K562 (cell line): ENCODE data around the gene CDR2L. TPM values are rescaled to one million over a fixed set of nuclear protein-coding genes. Genes with fewer than 3 reads are reported as not detected.
A peak's percentile ranks its signal among the peaks of the same experiment; 100 is the strongest.

Experiments used
- ATAC-seq: fragments of 200-7000 bp; cut with Tn5 transposase; 3 replicates; pipeline ENCODE4 v1.9.1; 2020; ENCODE audit warnings: moderate library complexity
- BruUV-seq: library from RNA; stranded (reverse); fragments of 400-500 nt; replicated peaks from 2 replicates; lab custom pipeline; 2021; lab: Mats Ljungman, UMichigan
- CTCF ChIA-PET: fragments of 300-600 bp; formaldehyde crosslinking; extraction: SDS; loops from one replicate; lab custom pipeline; 2021; ENCODE audit warnings: low intra/inter-chr PET ratio; lab: Yijun Ruan, JAX
- POLR2A ChIA-PET: fragments of 300-600, 350-650 bp; sonication (Branson Sonifier 250); formaldehyde crosslinking; extraction: SDS; loops from one replicate; lab custom pipeline; 2021; ENCODE audit warnings: antibody characterized with exemption, inconsistent platforms; lab: Yijun Ruan, JAX
- DNase-seq, 4 experiments: peaks; one replicate each; pipeline versions ENCODE4 v3.0.0 to v3.0.0-alpha.2; 2011 to 2018; ENCODE audit warnings: low spot score in 3 of 4, mixed read lengths in 3 of 4; ENCODE audit errors: extremely low read depth in 1 of 4
- FAIRE-seq: peaks from 2 replicates; lab custom pipeline; 2011; peaks lifted over from hg19 to GRCh38; lab: Jason Lieb, UNC
- H2AFZ ChIP-seq: 2 replicates; pipeline ENCODE4 v1.6.0; 2011; ENCODE audit warnings: low read depth, low read length, control low read depth, inconsistent platforms
- H3K27ac ChIP-seq: fragments of 200-600 bp; 3 replicates; pipeline ENCODE4 v1.8.0; 2011; ENCODE audit warnings: low read depth, mild to moderate bottlenecking, control low read depth, inconsistent platforms, low read length, moderate library complexity, mixed read lengths; ENCODE audit errors: extremely low read depth
- H3K27me3 ChIP-seq, 2 experiments: fragments of 300-600 bp in 1 of 2; 2 replicates in 1 of 2; 3 replicates in 1 of 2; pipeline versions ENCODE4 v1.6.0 to v1.8.0; 2011; ENCODE audit warnings: inconsistent platforms in 2 of 2, low read length in 2 of 2, mild to moderate bottlenecking in 1 of 2, mixed read lengths in 1 of 2, moderate library complexity in 1 of 2; ENCODE audit not compliant: control insufficient read depth in 2 of 2, insufficient read depth in 2 of 2
- H3K36me3 ChIP-seq: fragments of 300-600 bp; 3 replicates; pipeline ENCODE4 v1.8.0; 2011; ENCODE audit warnings: mild to moderate bottlenecking, low read length, inconsistent platforms; ENCODE audit not compliant: control insufficient read depth, insufficient read depth
- H3K4me1 ChIP-seq, 2 experiments: fragments of 200-600 bp in 1 of 2; replicated peaks in 1 of 2; 2 replicates in 1 of 2; 3 replicates in 1 of 2; pipeline versions ENCODE4 v1.5.1 to v1.8.0; 2011; ENCODE audit warnings: inconsistent platforms in 2 of 2, low read length in 2 of 2, mild to moderate bottlenecking in 1 of 2, mixed read lengths in 1 of 2, moderate library complexity in 1 of 2; ENCODE audit not compliant: control insufficient read depth in 2 of 2, insufficient read depth in 2 of 2
- H3K4me2 ChIP-seq: 2 replicates; pipeline ENCODE4 v1.6.1; 2011; ENCODE audit warnings: low read length, control low read depth, inconsistent platforms, mixed read lengths; ENCODE audit not compliant: insufficient read depth
- H3K4me3 ChIP-seq: fragments of 200-600 bp; sonication (generic), shearing (Covaris generic); 2 replicates; pipeline ENCODE4 v1.5.1; 2016; ENCODE audit warnings: control low read depth, inconsistent platforms
- H3K79me2 ChIP-seq: fragments of 200-600 bp; 3 replicates; pipeline ENCODE4 v1.8.0; 2011; ENCODE audit warnings: low read length, inconsistent platforms; ENCODE audit not compliant: control insufficient read depth, insufficient read depth
- H3K9ac ChIP-seq, 2 experiments: 2 replicates each; pipeline versions ENCODE4 v1.6.0 to v1.6.1; 2011; ENCODE audit warnings: low read depth in 2 of 2, low read length in 2 of 2, control low read depth in 1 of 2, inconsistent platforms in 1 of 2, mild to moderate bottlenecking in 1 of 2, mixed read lengths in 1 of 2; ENCODE audit not compliant: insufficient read depth in 1 of 2
- H3K9me1 ChIP-seq: one replicate; pipeline ENCODE4 v1.6.0; 2011; ENCODE audit warnings: inconsistent platforms, mild to moderate bottlenecking, low read length, moderate library complexity; ENCODE audit not compliant: control insufficient read depth, insufficient read depth
- H3K9me3 ChIP-seq: replicated peaks from 2 replicates; pipeline ENCODE4 v1.5.1; 2011; ENCODE audit warnings: low read depth, low read length, inconsistent platforms; ENCODE audit not compliant: control insufficient read depth, insufficient read depth
- H4K20me1 ChIP-seq: replicated peaks from 2 replicates; pipeline ENCODE4 v1.6.1; 2011; ENCODE audit warnings: low read length, inconsistent platforms, mixed read lengths; ENCODE audit not compliant: control insufficient read depth, insufficient read depth
- CCNT2 ChIP-seq: IDR thresholded peaks from 2 replicates; pipeline ENCODE4 v1.6.1; 2011; ENCODE audit warnings: borderline replicate concordance, low read depth, mild to moderate bottlenecking, moderate library complexity, mixed read lengths, low read length; ENCODE audit not compliant: insufficient read length; ENCODE audit errors: extremely low read depth
- GTF2E2 ChIP-seq: fragments of 200-800 bp; sonication (Bioruptor generic); IDR thresholded peaks from 2 replicates; pipeline ENCODE4 v1.6.1; 2016; ENCODE audit warnings: missing genetic modification characterization, missing compliant biosample characterization
- KAT7 ChIP-seq: sonication (generic); formaldehyde crosslinking; IDR thresholded peaks from 2 replicates; pipeline ENCODE4 v1.8.0; 2022; ENCODE audit warnings: missing genetic modification reagents, mild to moderate bottlenecking, borderline replicate concordance
- KDM1A ChIP-seq, 2 experiments: fragments of 450-650 bp; IDR thresholded peaks; 2 replicates each; pipeline ENCODE4 v1.6.1; 2016; ENCODE audit warnings: mild to moderate bottlenecking in 2 of 2
- KDM2B ChIP-seq: fragments of 250-450 bp; sonication (Bioruptor Pico); IDR thresholded peaks from 2 replicates; pipeline ENCODE4 v1.8.0; 2021; ENCODE audit warnings: mild to moderate bottlenecking, moderate library complexity
- MEIS2 ChIP-seq: fragments of 450-650 bp; IDR thresholded peaks from 2 replicates; pipeline ENCODE4 v1.6.1; 2014; ENCODE audit warnings: mild to moderate bottlenecking; ENCODE audit not compliant: partially characterized antibody
- NFIC ChIP-seq: fragments of 450-650 bp; IDR thresholded peaks from 2 replicates; pipeline ENCODE4 v1.6.1; 2017; ENCODE audit warnings: mild to moderate bottlenecking, inconsistent platforms
- NR1H2 ChIP-seq: sonication (generic); formaldehyde crosslinking; IDR thresholded peaks from 2 replicates; pipeline ENCODE4 v1.4.0; 2020; ENCODE audit warnings: mild to moderate bottlenecking, missing genetic modification reagents
- SLC30A9 ChIP-seq: fragments of 250-450 bp; sonication (Bioruptor Pico); IDR thresholded peaks from 2 replicates; pipeline ENCODE4 v1.8.0; 2022; ENCODE audit warnings: mild to moderate bottlenecking, moderate library complexity
- SREBF2 ChIP-seq: sonication (generic); formaldehyde crosslinking; IDR thresholded peaks from 2 replicates; pipeline ENCODE4 v1.4.0; 2020; ENCODE audit warnings: mild to moderate bottlenecking, missing genetic modification reagents
- TAF1 ChIP-seq: IDR thresholded peaks from 2 replicates; pipeline ENCODE4 v1.6.1; 2011; ENCODE audit warnings: mild to moderate bottlenecking, low read length, moderate library complexity; ENCODE audit not compliant: insufficient read depth, control insufficient read depth, severe bottlenecking; ENCODE audit errors: extremely low read depth
- TGIF2 ChIP-seq: sonication (generic); formaldehyde crosslinking; IDR thresholded peaks from 2 replicates; pipeline ENCODE4 v1.8.1; 2022; ENCODE audit warnings: mild to moderate bottlenecking, missing genetic modification reagents, moderate library complexity
- TOE1 ChIP-seq, 2 experiments: fragments of 450-650 bp in 1 of 2; sonication (generic) in 1 of 2; formaldehyde crosslinking in 1 of 2; IDR thresholded peaks; 2 replicates each; pipeline versions ENCODE4 v1.7.1 to v1.8.0; 2016 to 2022; ENCODE audit warnings: borderline replicate concordance in 2 of 2, mild to moderate bottlenecking in 2 of 2, antibody characterized with exemption in 1 of 2, inconsistent platforms in 1 of 2, low read depth in 1 of 2, missing genetic modification reagents in 1 of 2, moderate library complexity in 1 of 2
- ZNF699 ChIP-seq: fragments of 250-450 bp; sonication (Bioruptor Pico); IDR thresholded peaks from 2 replicates; pipeline ENCODE4 v1.8.0; 2021; ENCODE audit warnings: mild to moderate bottlenecking, moderate library complexity; ENCODE audit not compliant: insufficient replicate concordance
- WGBS: fragments of 100-300 bp; shearing (Covaris generic); methylation state at CpG from one replicate; pipeline ENCODE4 v1.1.6; 2016; ENCODE audit warnings: low coverage, mixed read lengths; ENCODE audit not compliant: insufficient coverage; ENCODE audit errors: missing lambda C conversion rate; 5-methylcytosine and 5-hydroxymethylcytosine counted together
- in situ Hi-C: fragments of 300-500 bp; cut with MboI; formaldehyde crosslinking; loops from 4 replicates; pipeline ENCODE4 v1.15.0; 2018; ENCODE audit warnings: inconsistent platforms, mixed read lengths
- intact Hi-C: fragments of 100-400 bp; cut with micrococcal nuclease; formaldehyde crosslinking; loops from 2 replicates; pipeline ENCODE4 v1.14.2; 2022
- polyA plus RNA-seq, 8 experiments: library from polyadenylated mRNA; depleted of rRNA in 4 of 8; stranded (reverse) in 5 of 8; unstranded in 3 of 8; fragments of >200 nt; fragmentation: Nextera tagmentation in 2 of 8; fragmentation: Illumina TruSeq in 1 of 8; extraction: Ambion mirVana in 2 of 8; extraction: Trizol in 1 of 8; gene quantifications; 2 replicates each; pipeline versions ENCODE4 v1.2.1 to v1.2.3, GENCODE V29; 2011 to 2014; ENCODE audit warnings: inconsistent platforms in 1 of 8, missing spikeins in 1 of 8
- total RNA-seq, 7 experiments: library from RNA; depleted of rRNA in 6 of 7; stranded (reverse); fragments of >200 nt in 6 of 7; fragmentation: Illumina TruSeq in 2 of 7; extraction: Trizol in 2 of 7; gene quantifications; 2 replicates each; pipeline versions ENCODE4 v1.2.1 to v1.2.3, GENCODE V29; 2011 to 2021; ENCODE audit warnings: low replicate concordance in 1 of 7
- TF ChIP-seq, protein P1 (sequence below): fragments of 450-650 bp; IDR thresholded peaks from 2 replicates; pipeline ENCODE4 v1.6.1; 2018; ENCODE audit not compliant: partially characterized antibody

CDR2L gene
- total and polyA plus RNA-seq, 9 of the 15 experiments (the other 6 are each of a cell fraction or from before 2014, with no cell fraction given): 2.7 to 16.0 (median 7.3) TPM

DNA sequence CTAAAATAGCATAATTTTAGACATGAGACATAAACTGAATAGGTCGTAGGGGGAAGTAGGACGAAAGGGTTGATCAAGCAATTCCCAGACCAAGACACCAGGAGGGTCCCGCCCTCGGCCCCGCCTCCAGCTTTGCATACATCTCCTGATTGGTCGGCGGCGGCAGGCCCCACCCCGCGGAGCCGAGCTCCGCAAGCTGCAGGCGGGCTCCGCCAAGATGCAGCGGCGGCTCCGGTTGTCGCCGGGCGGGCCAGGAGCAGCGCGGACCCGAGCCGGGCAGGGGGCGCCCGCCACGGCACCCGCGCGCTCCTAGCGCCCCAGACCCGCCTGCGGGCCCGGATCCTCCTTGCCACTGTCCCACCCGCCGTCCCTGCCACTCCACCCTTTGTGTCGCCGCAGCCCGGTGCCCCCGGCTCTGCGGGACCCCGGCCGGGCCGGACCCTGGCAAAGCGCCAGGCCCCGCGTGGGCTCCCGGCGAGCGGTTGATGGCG lies at the start of gene CDR2L (continued):
- peak; percentile 55 for TF ChIP-seq TAF1
- 0 out of 2 replicates have a peak, but pooled peaks have one; percentile 7 for TF ChIP-seq GTF2E2 (tag)
- TF ChIP-seq NFIC: peak; percentile 87
- no peak for TF ChIP-seq MEIS2
- TF ChIP-seq ZNF699 (CRISPR knock-in tag): no peak
- peak; percentile 94; the same call in 1 of the 2 replicates for TF ChIP-seq KDM2B (CRISPR knock-in tag)
- TF ChIP-seq SREBF2: no peak
- no peak for TF ChIP-seq KAT7 (CRISPR knock-in tag)
- no peak for TF ChIP-seq SLC30A9 (CRISPR knock-in tag)
- peak; percentile 65 for TF ChIP-seq CCNT2
- TF ChIP-seq KDM1A (IDR thresholded peaks at IDR 0.05): no peak

DNA sequence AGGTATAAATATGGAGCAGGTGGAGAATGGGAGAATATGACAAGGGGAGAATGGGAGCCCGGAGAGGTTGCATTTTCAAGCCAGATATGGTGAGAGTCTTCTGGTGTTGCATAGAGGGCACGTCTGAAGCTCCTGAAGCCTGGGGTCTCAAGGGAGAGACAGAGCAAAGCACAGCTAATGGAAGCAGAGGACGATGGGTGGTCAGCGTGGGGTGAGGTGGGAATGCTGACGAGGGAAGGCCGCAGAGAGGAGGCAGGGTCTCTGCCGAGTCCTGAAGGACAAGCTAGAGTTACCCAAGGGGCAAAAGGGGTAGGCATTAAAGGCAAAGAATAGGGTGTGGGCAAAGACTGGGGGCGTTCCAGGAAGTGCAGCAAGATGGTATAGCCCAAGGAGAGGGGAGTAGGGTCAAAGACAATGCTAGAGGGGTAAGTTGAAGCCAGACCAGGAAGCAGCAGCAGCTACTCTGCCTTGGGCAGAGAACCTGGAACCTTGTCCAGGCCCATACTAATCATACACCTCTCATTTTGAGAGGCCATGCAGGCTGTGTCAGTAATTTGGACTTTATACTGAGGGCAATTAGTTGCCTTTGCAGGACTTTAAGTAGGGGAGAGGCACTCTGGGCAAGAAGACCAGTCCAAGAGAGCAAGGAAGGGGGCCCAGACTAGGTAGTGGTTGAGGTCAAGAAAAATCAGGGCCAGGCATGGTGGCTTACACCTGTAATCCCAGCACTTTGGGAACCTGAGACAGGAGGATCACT lies 49.1 kb upstream of the CDR2L start:
- in situ Hi-C loops: no loop called here

More for the DNA sequence above, 49.1 kb upstream of the CDR2L start:
- DNase-seq: no peak
- Histone ChIP-seq H3K79me2 (no peaks in the 10 kb centered on the region), H3K4me2 (no peak overlapping the region), H3K9me3 (no peaks in the 10 kb centered on the region), H3K9me1 (no peaks in the 10 kb centered on the region), H3K9ac (no peak overlapping the region), H3K4me3 (no peak overlapping the region), H3K27me3 (peaks cover 18 to 43% of the 10 kb centered on the region in 2 experiments), H4K20me1 (0 out of 2 replicates have a peak, but pooled peaks cover 4% of the 10 kb centered on the region), H3K4me1 (peaks cover 4 to 22% of the 10 kb centered on the region in 2 experiments; a peak in 4 of 5 replicates), H3K27ac (no peak overlapping the region), H2AFZ (no peak overlapping the region), H3K36me3 (no peaks in the 10 kb centered on the region)
- FAIRE-seq: no peak
- no peak for TF ChIP-seq TGIF2
- TF ChIP-seq, protein P1, sequence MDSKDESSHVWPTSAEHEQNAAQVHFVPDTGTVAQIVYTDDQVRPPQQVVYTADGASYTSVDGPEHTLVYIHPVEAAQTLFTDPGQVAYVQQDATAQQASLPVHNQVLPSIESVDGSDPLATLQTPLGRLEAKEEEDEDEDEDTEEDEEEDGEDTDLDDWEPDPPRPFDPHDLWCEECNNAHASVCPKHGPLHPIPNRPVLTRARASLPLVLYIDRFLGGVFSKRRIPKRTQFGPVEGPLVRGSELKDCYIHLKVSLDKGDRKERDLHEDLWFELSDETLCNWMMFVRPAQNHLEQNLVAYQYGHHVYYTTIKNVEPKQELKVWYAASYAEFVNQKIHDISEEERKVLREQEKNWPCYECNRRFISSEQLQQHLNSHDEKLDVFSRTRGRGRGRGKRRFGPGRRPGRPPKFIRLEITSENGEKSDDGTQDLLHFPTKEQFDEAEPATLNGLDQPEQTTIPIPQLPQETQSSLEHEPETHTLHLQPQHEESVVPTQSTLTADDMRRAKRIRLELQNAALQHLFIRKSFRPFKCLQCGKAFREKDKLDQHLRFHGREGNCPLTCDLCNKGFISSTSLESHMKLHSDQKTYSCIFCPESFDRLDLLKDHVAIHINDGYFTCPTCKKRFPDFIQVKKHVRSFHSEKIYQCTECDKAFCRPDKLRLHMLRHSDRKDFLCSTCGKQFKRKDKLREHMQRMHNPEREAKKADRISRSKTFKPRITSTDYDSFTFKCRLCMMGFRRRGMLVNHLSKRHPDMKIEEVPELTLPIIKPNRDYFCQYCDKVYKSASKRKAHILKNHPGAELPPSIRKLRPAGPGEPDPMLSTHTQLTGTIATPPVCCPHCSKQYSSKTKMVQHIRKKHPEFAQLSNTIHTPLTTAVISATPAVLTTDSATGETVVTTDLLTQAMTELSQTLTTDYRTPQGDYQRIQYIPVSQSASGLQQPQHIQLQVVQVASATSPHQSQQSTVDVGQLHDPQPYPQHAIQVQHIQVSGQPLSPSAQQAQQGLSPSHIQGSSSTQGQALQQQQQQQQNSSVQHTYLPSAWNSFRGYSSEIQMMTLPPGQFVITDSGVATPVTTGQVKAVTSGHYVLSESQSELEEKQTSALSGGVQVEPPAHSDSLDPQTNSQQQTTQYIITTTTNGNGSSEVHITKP: peak; percentile 68
- no peak for TF ChIP-seq TOE1 (IDR thresholded peaks at IDR 0.05; ENCODE audit: borderline replicate concordance)
- TF ChIP-seq TOE1 (CRISPR knock-in tag; IDR thresholded peaks at IDR 0.05; ENCODE audit: borderline replicate concordance, low read depth): no peak
- no peak for TF ChIP-seq NR1H2 (CRISPR knock-in tag)
- CTCF ChIA-PET: no interaction called here
- no peak for ATAC-seq
- intact Hi-C loops: no loop called here
- POLR2A ChIA-PET: interaction anchor here (0.6 to 1.3 kb wide), 3 partner anchors 10 to 169 kb away, joined by 3 read pairs; no protein-coding TSS in a partner anchor
- BruUV-seq: no TSS peak
- WGBS: 31% methylated on average over 8 of the region's 8 CpGs
